Karpas-422 (cell line): ENCODE measurements around the gene TBC1D22A. TPM values are rescaled to one million over a fixed set of nuclear protein-coding genes. Genes with fewer than 3 reads are reported as not detected.

Source experiments
- DNase-seq: peaks from one replicate; pipeline ENCODE4 v3.0.0-alpha.2; 2015
- H2AFZ ChIP-seq: fragments of 200-600 bp; sonication (generic); 2 replicates; pipeline ENCODE4 v1.6.1; 2014; ENCODE audit warnings: antibody characterized with exemption, low read length, mixed read lengths
- H3K27ac ChIP-seq: fragments of 200-600 bp; sonication (generic); 2 replicates; pipeline ENCODE4 v1.5.1; 2014; ENCODE audit warnings: mild to moderate bottlenecking, low read length, moderate library complexity
- H3K27me3 ChIP-seq: fragments of 200-600 bp; sonication (generic); 2 replicates; pipeline ENCODE4 v1.6.1; 2014; ENCODE audit warnings: low read length, mixed read lengths
- H3K36me3 ChIP-seq: fragments of 200-600 bp; sonication (generic); 2 replicates; pipeline ENCODE4 v1.6.1; 2014; ENCODE audit warnings: low read length, mixed read lengths; ENCODE audit not compliant: insufficient read depth
- H3K4me1 ChIP-seq: fragments of 200-600 bp; sonication (generic); 2 replicates; pipeline ENCODE4 v1.6.1; 2014; ENCODE audit warnings: mild to moderate bottlenecking, low read length, mixed read lengths
- H3K4me2 ChIP-seq: fragments of 200-600 bp; sonication (generic); 2 replicates; pipeline ENCODE4 v1.6.1; 2014; ENCODE audit warnings: low read length, low read depth, mild to moderate bottlenecking; ENCODE audit not compliant: poor library complexity, severe bottlenecking
- H3K4me3 ChIP-seq: fragments of 200-600 bp; sonication (generic); 2 replicates; pipeline ENCODE4 v1.5.1; 2014; ENCODE audit warnings: mild to moderate bottlenecking, antibody characterized with exemption, low read length, mixed read lengths
- H3K79me2 ChIP-seq: fragments of 200-600 bp; sonication (generic); 2 replicates; pipeline ENCODE4 v1.6.1; 2014; ENCODE audit warnings: mild to moderate bottlenecking, low read length, mixed read lengths
- H3K9ac ChIP-seq: fragments of 200-600 bp; sonication (generic); 2 replicates; pipeline ENCODE4 v1.6.0; 2014; ENCODE audit warnings: low read length
- H3K9me2 ChIP-seq: fragments of 200-600 bp; sonication (generic), shearing (Covaris generic); replicated peaks from 2 replicates; pipeline ENCODE4 v1.6.0; 2014; ENCODE audit warnings: mild to moderate bottlenecking, low read length, moderate library complexity; ENCODE audit not compliant: insufficient read depth
- H3K9me3 ChIP-seq: fragments of 300-700, 200-600 bp; sonication (generic); 2 replicates; pipeline ENCODE4 v1.6.1; 2014; ENCODE audit warnings: low read length, mixed read lengths
- H4K20me1 ChIP-seq: fragments of 200-600 bp; sonication (generic); 2 replicates; pipeline ENCODE4 v1.6.1; 2014; ENCODE audit warnings: mild to moderate bottlenecking, antibody characterized with exemption, low read length, low read depth; ENCODE audit not compliant: insufficient read depth
- total RNA-seq: library from RNA; depleted of rRNA; stranded (reverse); fragments of >200 nt; shearing (Covaris generic); gene quantifications from 2 replicates; pipeline ENCODE4 v1.2.3, GENCODE V29; 2014; ENCODE audit warnings: low replicate concordance

The TBC1D22A gene
- total RNA-seq, 1 experiment from 2014 or later, result 27.7 TPM

DNA sequence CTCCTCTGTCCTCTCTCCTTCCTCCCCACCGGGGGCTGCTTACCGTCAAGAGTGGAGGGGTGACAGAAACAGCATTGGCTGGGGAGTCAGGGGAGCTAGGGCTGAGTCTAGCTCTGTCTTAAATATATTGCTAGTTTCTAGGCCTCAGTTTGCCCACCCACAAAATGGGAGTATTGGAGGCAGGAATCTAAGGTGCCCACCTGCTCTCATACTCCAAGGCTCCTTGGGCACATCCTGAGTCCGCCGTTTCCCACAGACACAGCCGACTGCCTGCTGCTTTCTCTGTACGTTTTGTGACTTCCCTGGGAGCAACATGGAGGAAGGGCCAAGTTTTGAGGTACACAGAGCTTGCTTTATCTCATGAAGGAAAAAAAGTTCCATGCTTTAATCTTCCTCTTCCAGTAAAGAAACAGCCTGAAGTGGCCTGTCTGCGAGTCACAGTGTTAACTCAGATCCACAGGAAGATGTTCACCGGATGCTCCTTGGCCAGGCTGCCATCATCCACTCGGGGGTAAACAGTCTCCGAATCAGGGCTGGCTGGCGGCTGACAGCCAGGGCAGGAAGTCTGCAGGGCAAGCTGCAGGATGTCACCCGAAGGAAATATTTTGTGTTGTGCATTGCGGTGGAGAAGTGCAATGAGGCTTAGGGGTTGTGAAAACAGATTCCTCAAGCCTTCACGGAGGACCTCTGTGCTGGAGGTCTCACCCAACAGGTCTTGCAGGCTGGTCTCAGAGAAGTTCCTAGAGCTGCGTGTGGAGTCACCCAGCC is 13.4 kb upstream of the TBC1D22A start:
- no peaks in the 10 kb centered on the region for H3K4me1 ChIP-seq
- no peak overlapping the region for H2AFZ ChIP-seq
- H3K4me3 ChIP-seq, result no peak overlapping the region
- H3K9ac ChIP-seq, result no peak overlapping the region
- no peak for DNase-seq
- no peaks in the 10 kb centered on the region for H3K9me2 ChIP-seq
- no peaks in the 10 kb centered on the region for H3K79me2 ChIP-seq
- no peaks in the 10 kb centered on the region for H4K20me1 ChIP-seq
- no peaks in the 10 kb centered on the region for H3K36me3 ChIP-seq
- H3K27ac ChIP-seq, result no peak overlapping the region
- H3K27me3 ChIP-seq, result no peaks in the 10 kb centered on the region
- no peaks in the 10 kb centered on the region for H3K9me3 ChIP-seq
- H3K4me2 ChIP-seq, result no peak overlapping the region

- Histone ChIP-seq H3K4me2 (no peak overlapping the region), H3K9ac (no peak overlapping the region), H2AFZ (no peak overlapping the region), H3K27ac (no peak overlapping the region), H3K4me1 (no peaks in the 10 kb centered on the region), H3K9me2 (no peaks in the 10 kb centered on the region), H3K79me2 (no peaks in the 10 kb centered on the region), H3K4me3 (no peak overlapping the region), H3K27me3 (no peaks in the 10 kb centered on the region), H4K20me1 (no peaks in the 10 kb centered on the region), H3K36me3 (no peaks in the 10 kb centered on the region), H3K9me3 (no peaks in the 10 kb centered on the region)
- DNase-seq, result no peak
Observed at GRCh38 chr22:46749682-46750529, 12.5 kb upstream of the TBC1D22A start.

GRCh38 chr22:46750530-46750800 is 12.0 kb upstream of the TBC1D22A start:
- H3K4me1 ChIP-seq, result no peaks in the 10 kb centered on the region
- H3K9ac ChIP-seq, result no peak overlapping the region
- H3K27me3 ChIP-seq, result no peaks in the 10 kb centered on the region
- no peak overlapping the region for H2AFZ ChIP-seq
- H3K79me2 ChIP-seq, result no peaks in the 10 kb centered on the region
- no peak overlapping the region for H3K4me3 ChIP-seq
- DNase-seq, result no peak
- H3K27ac ChIP-seq, result no peak overlapping the region
- no peaks in the 10 kb centered on the region for H3K9me3 ChIP-seq
- no peaks in the 10 kb centered on the region for H3K36me3 ChIP-seq
- no peak overlapping the region for H3K4me2 ChIP-seq
- no peaks in the 10 kb centered on the region for H4K20me1 ChIP-seq
- H3K9me2 ChIP-seq, result no peaks in the 10 kb centered on the region

DNA sequence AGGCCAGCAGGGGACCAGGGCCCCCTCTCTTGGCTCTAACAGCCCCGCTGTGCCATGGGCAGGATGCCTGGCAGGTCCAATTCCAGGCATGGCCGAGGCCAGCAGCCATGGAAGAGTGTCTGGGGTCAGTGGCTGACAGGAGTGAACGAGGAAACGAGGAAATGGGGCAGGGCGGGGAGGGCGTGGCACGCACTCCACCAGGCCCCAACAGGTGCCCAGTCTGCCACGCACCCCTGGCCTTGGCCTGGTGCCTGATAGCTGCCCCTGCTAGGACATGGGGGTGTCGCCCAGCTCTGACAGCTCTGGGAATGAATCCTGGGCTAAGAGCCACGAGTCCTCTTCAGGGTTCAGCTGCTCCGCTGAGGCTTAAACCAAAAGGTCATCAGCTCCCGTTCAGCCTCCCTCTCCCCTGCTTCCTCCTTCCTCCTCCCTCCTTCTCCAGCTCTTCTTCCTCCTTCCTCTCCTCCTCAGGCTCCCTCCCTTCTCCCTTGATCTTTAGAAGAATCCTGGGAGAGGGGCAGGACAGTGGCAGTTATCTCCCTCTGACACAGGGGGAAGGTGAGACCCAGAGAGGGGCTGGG is 11.5 kb upstream of the TBC1D22A start:
- Histone ChIP-seq H3K79me2 (no peaks in the 10 kb centered on the region), H3K9me2 (no peaks in the 10 kb centered on the region), H3K36me3 (no peaks in the 10 kb centered on the region), H3K27ac (no peak overlapping the region), H3K27me3 (no peaks in the 10 kb centered on the region), H4K20me1 (no peaks in the 10 kb centered on the region), H3K9ac (no peak overlapping the region), H3K4me2 (no peak overlapping the region), H3K4me3 (no peak overlapping the region), H2AFZ (no peak overlapping the region), H3K4me1 (no peaks in the 10 kb centered on the region), H3K9me3 (no peaks in the 10 kb centered on the region)
- DNase-seq, result no peak

DNA sequence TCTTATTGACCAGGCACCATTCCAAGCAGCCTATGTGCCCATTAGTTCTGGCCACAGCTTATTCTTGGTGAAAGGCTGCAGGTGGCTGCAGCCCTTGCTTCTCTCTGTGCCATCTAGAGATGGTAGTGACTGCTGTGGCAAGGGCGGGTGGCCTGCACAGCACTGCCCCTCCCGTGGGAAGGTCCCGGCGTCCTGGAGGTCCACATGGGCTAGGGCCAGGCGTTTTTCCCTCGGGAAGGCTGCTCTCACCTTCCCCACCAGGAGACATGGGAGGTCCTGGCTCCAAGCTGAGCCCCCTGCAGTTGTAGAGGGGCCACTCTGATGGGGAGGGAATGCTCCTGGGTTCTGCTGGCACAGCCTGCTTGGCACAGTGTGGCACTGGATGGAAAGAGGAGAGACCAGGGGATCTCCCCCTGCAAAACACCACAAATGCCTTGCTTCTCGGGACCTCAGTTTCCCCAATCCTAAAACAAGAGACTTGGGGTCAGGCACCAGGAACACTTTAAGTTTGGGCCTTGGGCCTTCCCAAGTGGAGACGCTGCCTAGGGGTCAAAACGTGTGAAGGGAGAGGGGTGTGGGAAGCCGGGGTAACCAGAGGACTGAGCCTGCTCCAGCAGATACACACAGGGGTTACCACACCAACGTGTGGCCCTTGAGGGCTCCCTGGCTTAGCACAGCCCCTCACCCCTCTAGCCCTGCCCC is 10.0 kb upstream of the TBC1D22A start:
- Histone ChIP-seq H3K27me3 (no peaks in the 10 kb centered on the region), H3K4me2 (no peak overlapping the region), H3K9me3 (peaks cover 5% of the 10 kb centered on the region; the same call in 1 of the 2 replicates), H4K20me1 (no peaks in the 10 kb centered on the region), H2AFZ (no peak overlapping the region), H3K4me3 (no peak overlapping the region), H3K79me2 (no peaks in the 10 kb centered on the region), H3K27ac (no peak overlapping the region), H3K9ac (no peak overlapping the region), H3K9me2 (no peaks in the 10 kb centered on the region), H3K4me1 (no peaks in the 10 kb centered on the region), H3K36me3 (no peaks in the 10 kb centered on the region)
- no peak for DNase-seq

GRCh38 chr22:46752988-46753310 is 9.5 kb upstream of the TBC1D22A start:
- H3K9ac ChIP-seq, result no peak overlapping the region

DNA sequence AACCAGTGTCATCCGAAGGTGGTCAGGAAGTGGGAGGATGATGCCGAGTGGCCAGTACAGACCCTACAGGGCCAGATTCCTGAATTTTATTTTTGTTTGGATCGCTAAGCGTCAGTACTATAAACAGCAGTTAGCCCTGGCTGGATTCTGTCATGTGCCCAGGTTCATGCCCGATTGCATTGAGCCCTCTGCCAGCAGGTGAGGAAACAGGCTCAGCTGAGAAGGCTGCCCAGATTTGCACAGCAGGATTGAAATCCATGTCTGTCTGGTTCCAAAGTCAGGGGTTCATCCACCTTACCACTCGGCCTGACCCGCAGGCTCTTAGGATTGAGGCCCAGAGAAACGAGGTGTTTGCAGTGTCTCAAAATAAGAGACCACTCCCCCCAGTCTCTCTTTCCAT is 9.1 kb upstream of the TBC1D22A start:
- H4K20me1 ChIP-seq, result no peaks in the 10 kb centered on the region
- H3K79me2 ChIP-seq, result no peaks in the 10 kb centered on the region
- no peak overlapping the region for H3K27ac ChIP-seq
- H3K4me3 ChIP-seq, result no peak overlapping the region
- H3K4me2 ChIP-seq, result no peak overlapping the region
- no peaks in the 10 kb centered on the region for H3K36me3 ChIP-seq
- no peak for DNase-seq
- H3K9me2 ChIP-seq, result no peaks in the 10 kb centered on the region
- no peak overlapping the region for H2AFZ ChIP-seq
- peaks cover 5% of the 10 kb centered on the region; the same call in 1 of the 2 replicates for H3K9me3 ChIP-seq
- no peaks in the 10 kb centered on the region for H3K27me3 ChIP-seq
- H3K9ac ChIP-seq, result no peak overlapping the region
- H3K4me1 ChIP-seq, result peaks cover 2% of the 10 kb centered on the region

More at GRCh38 chr22:46752988-46753310, 9.5 kb upstream of the TBC1D22A start:
- no peak overlapping the region for H3K27ac ChIP-seq
- H3K4me3 ChIP-seq, result no peak overlapping the region
- H2AFZ ChIP-seq, result no peak overlapping the region
- no peaks in the 10 kb centered on the region for H3K79me2 ChIP-seq
- H4K20me1 ChIP-seq, result no peaks in the 10 kb centered on the region
- H3K36me3 ChIP-seq, result no peaks in the 10 kb centered on the region
- no peaks in the 10 kb centered on the region for H3K9me2 ChIP-seq
- no peaks in the 10 kb centered on the region for H3K27me3 ChIP-seq
- no peaks in the 10 kb centered on the region for H3K4me1 ChIP-seq
- H3K9me3 ChIP-seq, result peaks cover 5% of the 10 kb centered on the region; the same call in 1 of the 2 replicates
- DNase-seq, result no peak
- no peak overlapping the region for H3K4me2 ChIP-seq

- no peak overlapping the region for H3K27ac ChIP-seq
- H3K9me2 ChIP-seq, result no peaks in the 10 kb centered on the region
- H3K4me2 ChIP-seq, result no peak overlapping the region
- H2AFZ ChIP-seq, result no peak overlapping the region
- peaks cover 5% of the 10 kb centered on the region; the same call in 1 of the 2 replicates for H3K9me3 ChIP-seq
- no peak overlapping the region for H3K9ac ChIP-seq
- peaks cover 5% of the 10 kb centered on the region for H3K4me1 ChIP-seq
- no peaks in the 10 kb centered on the region for H3K36me3 ChIP-seq
- H3K27me3 ChIP-seq, result no peaks in the 10 kb centered on the region
- no peak overlapping the region for H3K4me3 ChIP-seq
- H3K79me2 ChIP-seq, result no peaks in the 10 kb centered on the region
- DNase-seq, result no peak
- no peaks in the 10 kb centered on the region for H4K20me1 ChIP-seq
Observed at GRCh38 chr22:46753761-46754109, 8.7 kb upstream of the TBC1D22A start.
